ENCODE results near the gene SMARCAL1.

DNA sequence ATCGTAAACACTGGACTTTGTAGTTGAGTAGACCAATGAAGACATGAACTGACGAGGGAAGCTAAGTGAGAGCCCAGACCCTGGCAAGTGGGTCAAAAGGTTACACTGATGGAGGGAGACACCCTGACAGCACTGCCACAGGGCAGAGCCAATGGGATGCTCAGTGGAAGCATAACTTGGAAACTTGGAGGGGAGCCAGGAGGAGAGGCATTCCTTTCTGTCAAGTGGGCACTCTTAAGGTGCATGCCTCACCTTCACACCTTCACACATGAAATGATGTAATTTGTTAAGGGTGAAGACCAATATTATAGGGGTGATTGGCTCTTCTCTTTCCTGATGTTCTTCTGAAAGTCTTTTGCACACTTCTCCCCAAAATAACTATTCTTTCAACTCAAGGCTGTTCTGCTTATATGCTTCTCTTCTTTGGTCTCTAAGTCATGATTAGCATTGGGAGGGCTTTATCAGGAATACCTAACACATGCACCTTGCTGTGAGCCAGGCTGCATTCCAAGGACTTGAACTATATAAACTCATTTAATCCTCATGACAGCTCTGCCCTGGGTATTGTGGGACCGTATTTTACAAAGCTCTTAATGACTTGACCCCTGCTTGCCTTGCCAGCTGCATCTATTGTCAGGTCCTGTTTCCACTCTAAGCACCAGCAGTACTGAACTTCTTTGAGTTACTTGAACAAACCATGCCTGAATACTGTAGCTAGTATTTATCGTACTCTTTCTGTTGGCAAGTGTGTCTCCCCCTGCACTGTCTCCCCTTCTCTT is 105.4 kb downstream of the SMARCAL1 start:
- TF ChIP-seq, protein P1, sequence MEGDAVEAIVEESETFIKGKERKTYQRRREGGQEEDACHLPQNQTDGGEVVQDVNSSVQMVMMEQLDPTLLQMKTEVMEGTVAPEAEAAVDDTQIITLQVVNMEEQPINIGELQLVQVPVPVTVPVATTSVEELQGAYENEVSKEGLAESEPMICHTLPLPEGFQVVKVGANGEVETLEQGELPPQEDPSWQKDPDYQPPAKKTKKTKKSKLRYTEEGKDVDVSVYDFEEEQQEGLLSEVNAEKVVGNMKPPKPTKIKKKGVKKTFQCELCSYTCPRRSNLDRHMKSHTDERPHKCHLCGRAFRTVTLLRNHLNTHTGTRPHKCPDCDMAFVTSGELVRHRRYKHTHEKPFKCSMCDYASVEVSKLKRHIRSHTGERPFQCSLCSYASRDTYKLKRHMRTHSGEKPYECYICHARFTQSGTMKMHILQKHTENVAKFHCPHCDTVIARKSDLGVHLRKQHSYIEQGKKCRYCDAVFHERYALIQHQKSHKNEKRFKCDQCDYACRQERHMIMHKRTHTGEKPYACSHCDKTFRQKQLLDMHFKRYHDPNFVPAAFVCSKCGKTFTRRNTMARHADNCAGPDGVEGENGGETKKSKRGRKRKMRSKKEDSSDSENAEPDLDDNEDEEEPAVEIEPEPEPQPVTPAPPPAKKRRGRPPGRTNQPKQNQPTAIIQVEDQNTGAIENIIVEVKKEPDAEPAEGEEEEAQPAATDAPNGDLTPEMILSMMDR (conservative IDR thresholded peaks at IDR 0.05; ENCODE audit: low read depth in 2 of 2): no peak
- TF ChIP-seq, protein P2, sequence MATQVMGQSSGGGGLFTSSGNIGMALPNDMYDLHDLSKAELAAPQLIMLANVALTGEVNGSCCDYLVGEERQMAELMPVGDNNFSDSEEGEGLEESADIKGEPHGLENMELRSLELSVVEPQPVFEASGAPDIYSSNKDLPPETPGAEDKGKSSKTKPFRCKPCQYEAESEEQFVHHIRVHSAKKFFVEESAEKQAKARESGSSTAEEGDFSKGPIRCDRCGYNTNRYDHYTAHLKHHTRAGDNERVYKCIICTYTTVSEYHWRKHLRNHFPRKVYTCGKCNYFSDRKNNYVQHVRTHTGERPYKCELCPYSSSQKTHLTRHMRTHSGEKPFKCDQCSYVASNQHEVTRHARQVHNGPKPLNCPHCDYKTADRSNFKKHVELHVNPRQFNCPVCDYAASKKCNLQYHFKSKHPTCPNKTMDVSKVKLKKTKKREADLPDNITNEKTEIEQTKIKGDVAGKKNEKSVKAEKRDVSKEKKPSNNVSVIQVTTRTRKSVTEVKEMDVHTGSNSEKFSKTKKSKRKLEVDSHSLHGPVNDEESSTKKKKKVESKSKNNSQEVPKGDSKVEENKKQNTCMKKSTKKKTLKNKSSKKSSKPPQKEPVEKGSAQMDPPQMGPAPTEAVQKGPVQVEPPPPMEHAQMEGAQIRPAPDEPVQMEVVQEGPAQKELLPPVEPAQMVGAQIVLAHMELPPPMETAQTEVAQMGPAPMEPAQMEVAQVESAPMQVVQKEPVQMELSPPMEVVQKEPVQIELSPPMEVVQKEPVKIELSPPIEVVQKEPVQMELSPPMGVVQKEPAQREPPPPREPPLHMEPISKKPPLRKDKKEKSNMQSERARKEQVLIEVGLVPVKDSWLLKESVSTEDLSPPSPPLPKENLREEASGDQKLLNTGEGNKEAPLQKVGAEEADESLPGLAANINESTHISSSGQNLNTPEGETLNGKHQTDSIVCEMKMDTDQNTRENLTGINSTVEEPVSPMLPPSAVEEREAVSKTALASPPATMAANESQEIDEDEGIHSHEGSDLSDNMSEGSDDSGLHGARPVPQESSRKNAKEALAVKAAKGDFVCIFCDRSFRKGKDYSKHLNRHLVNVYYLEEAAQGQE (IDR thresholded peaks at IDR 0.05; ENCODE audit: unreplicated experiment): no peak
- no peak for TF ChIP-seq EZH2 (IDR thresholded peaks at IDR 0.05; ENCODE audit: low read depth, unreplicated experiment)
- no peak for TF ChIP-seq EZH2phosphoT487 (IDR thresholded peaks at IDR 0.05; ENCODE audit: unreplicated experiment)
- TF ChIP-seq POLR2AphosphoS5 (IDR thresholded peaks at IDR 0.05; ENCODE audit: low read depth): no peak
- TF ChIP-seq ZNF331 (CRISPR knock-in tag; IDR thresholded peaks at IDR 0.05; ENCODE audit: low read depth): no peak
- no peak for TF ChIP-seq STAT1 (IDR thresholded peaks at IDR 0.05; ENCODE audit: unreplicated experiment)
- TF ChIP-seq ZNF114 (CRISPR knock-in tag; IDR thresholded peaks at IDR 0.05): no peak
- TF ChIP-seq CREB1 (CRISPR knock-in tag; IDR thresholded peaks at IDR 0.05; ENCODE audit: low read depth): no peak

All from GM23338 (cell line).